ENCODE data around the gene CCDC187.
"Not testable (repeated sequence)": the region's sequence is repeated elsewhere in the genome, so short reads cannot be mapped to it uniquely, and the experiment has no call there.

Gene CCDC187

DNA sequence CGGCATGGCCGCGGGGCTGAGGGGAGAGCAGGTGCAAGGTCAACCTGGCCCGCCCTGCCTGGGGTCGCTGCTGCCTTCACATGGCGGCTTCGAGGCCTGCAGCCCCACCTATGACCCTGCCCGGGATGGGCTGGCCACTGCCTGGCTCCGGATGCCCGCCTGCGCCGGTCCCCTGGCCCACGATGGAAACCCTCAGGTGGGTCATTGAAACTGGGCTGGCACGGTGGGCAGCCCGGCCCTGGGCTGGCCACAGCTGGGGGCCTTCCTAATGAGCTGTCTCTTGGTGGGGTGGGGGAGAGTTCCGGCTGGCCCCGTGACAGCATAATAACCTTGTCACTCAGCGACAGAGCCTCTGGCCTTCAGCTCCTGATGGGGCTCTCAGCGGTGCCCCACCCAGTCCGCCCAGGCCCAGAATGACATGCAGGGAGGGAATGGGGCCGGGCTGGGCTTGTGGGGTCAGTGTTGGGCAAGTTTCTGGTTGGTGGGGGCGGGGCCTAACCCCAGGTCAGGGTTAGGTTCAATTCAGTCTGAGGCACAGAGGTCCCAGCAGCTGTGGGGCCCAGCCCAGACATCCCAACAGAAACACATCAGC, at the start of gene CCDC187:
CCDC187 (minus strand) TSS at position 270 of the 592 bp plus-strand sequence; CDS start at position 6, 264 bp downstream.
- no peak within 1 kb of the TSS for H3K9ac ChIP-seq (ENCODE audit: low read length)

DNA sequence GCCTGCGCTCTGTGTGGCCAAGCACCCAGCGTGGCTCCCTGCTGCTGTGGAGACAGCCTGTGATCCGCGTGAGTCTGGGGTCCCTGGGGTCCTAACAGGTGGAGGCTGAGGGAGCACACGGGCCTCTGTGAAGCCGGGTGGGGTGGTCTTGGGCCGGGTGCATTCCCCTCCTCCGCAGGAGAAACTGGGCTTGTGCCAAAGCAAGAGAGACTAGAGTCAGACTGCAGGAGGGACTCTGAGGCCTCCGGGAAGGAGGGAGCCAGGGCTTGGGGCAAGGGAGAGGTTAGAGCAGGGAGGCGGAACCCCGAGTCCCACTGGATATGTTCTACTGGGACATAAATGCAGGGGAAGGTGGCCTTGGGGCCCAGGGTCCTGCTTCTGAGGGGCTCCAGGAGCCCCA, 49.2 kb upstream of the CCDC187 start:
- Histone ChIP-seq H3K4me3 (ENCODE audit: low read depth, low read length) (no peak overlapping the region), H3K9me3 (ENCODE audit: control insufficient read depth, insufficient read depth, low read depth, low read length) (no peaks in the 10 kb centered on the region), H3K9ac (ENCODE audit: low read length) (no peak overlapping the region), H3K4me1 (ENCODE audit: control insufficient read depth, insufficient read depth, low read length) (no peaks in the 10 kb centered on the region), H3K36me3 (ENCODE audit: control insufficient read depth, insufficient read depth, low read length) (no peaks in the 10 kb centered on the region), H3K27ac (ENCODE audit: low read depth, low read length) (no peak overlapping the region), H3K27me3 (ENCODE audit: control insufficient read depth, insufficient read depth, low read length) (no peaks in the 10 kb centered on the region)

More for the DNA sequence above, at the start of gene CCDC187:
- H3K4me3 ChIP-seq (ENCODE audit: low read depth, low read length): no peak within 1 kb of the TSS
- no peak within 1 kb of the TSS for H3K27ac ChIP-seq (ENCODE audit: low read depth, low read length)
- no peaks in the 10 kb centered on the region for H3K9me3 ChIP-seq (ENCODE audit: control insufficient read depth, insufficient read depth, low read depth, low read length)
- no peaks in the 10 kb centered on the region for H3K27me3 ChIP-seq (ENCODE audit: control insufficient read depth, insufficient read depth, low read length)
- H3K36me3 ChIP-seq (ENCODE audit: control insufficient read depth, insufficient read depth, low read length): no peaks in the 10 kb centered on the region
- no peaks in the 10 kb centered on the region for H3K4me1 ChIP-seq (ENCODE audit: control insufficient read depth, insufficient read depth, low read length)

DNA sequence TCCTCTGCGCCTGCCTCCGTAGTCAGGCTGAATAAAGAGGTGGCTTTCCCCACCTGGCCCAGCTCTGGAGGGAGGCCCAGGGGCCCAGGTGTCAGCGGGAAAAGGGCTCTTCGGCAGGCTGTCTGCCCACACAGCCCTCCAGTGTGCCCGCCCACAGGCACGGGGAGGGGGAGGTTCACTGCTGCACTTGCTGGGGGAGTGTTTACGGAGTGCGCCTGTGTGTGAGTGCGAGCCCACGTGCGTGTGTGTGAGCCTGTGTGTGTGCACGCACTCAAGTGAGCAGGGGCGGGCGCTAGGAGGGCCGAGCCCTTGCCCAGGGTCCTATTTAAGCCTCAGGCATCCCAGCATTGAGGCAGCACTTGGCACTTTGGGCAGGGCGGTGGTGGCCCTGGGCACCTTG, 48.8 kb upstream of the CCDC187 start:
- Histone ChIP-seq H3K4me1 (ENCODE audit: control insufficient read depth, insufficient read depth, low read length) (no peaks in the 10 kb centered on the region), H3K36me3 (ENCODE audit: control insufficient read depth, insufficient read depth, low read length) (no peaks in the 10 kb centered on the region), H3K9ac (ENCODE audit: low read length) (no peak overlapping the region), H3K4me3 (ENCODE audit: low read depth, low read length) (no peak overlapping the region), H3K27ac (ENCODE audit: low read depth, low read length) (no peak overlapping the region), H3K27me3 (ENCODE audit: control insufficient read depth, insufficient read depth, low read length) (no peaks in the 10 kb centered on the region), H3K9me3 (ENCODE audit: control insufficient read depth, insufficient read depth, low read depth, low read length) (no peaks in the 10 kb centered on the region)

GRCh38 chr9:136351868-136352267, 48.0 kb upstream of the CCDC187 start:
- H3K27ac ChIP-seq (ENCODE audit: low read depth, low read length); H3K36me3 ChIP-seq (ENCODE audit: control insufficient read depth, insufficient read depth, low read length); H3K4me3 ChIP-seq (ENCODE audit: low read depth, low read length); H3K9ac ChIP-seq (ENCODE audit: low read length); H3K27me3 ChIP-seq (ENCODE audit: control insufficient read depth, insufficient read depth, low read length); H3K4me1 ChIP-seq (ENCODE audit: control insufficient read depth, insufficient read depth, low read length); H3K9me3 ChIP-seq (ENCODE audit: control insufficient read depth, insufficient read depth, low read depth, low read length): not testable (repeated sequence)

DNA sequence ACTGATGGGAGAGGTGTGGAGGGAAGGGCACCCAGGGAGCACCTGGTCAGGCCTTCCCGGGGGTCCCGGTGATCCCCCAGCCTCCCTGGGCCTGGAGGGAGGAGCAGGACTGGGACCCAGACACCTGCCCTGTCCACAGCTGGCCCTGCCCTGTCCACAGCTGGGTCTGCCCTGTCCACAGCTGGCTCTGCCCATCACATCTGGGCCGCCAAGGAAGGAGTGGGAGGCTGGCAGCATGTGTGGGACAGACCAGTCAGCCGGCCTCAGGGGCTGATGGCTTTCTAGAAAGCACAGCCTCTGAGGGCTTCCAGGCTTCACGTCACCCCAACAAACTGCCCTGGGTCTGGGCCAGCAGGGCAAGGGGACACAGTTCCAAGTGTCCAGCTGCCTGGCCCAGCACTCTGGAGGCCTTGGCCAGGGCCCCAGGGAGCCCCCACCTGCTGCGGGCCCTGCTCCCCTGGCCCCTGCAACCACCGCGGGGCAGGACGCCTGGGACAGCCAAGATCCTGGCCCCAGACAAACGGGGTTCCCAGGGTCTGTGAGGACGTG, 47.4 kb upstream of the CCDC187 start:
- Histone ChIP-seq H3K9me3 (ENCODE audit: control insufficient read depth, insufficient read depth, low read depth, low read length) (no peaks in the 10 kb centered on the region), H3K27ac (ENCODE audit: low read depth, low read length) (no peak overlapping the region), H3K36me3 (ENCODE audit: control insufficient read depth, insufficient read depth, low read length) (no peaks in the 10 kb centered on the region), H3K4me3 (ENCODE audit: low read depth, low read length) (no peak overlapping the region), H3K4me1 (ENCODE audit: control insufficient read depth, insufficient read depth, low read length) (peaks cover 3% of the 10 kb centered on the region), H3K9ac (ENCODE audit: low read length) (no peak overlapping the region), H3K27me3 (ENCODE audit: control insufficient read depth, insufficient read depth, low read length) (no peaks in the 10 kb centered on the region)

DNA sequence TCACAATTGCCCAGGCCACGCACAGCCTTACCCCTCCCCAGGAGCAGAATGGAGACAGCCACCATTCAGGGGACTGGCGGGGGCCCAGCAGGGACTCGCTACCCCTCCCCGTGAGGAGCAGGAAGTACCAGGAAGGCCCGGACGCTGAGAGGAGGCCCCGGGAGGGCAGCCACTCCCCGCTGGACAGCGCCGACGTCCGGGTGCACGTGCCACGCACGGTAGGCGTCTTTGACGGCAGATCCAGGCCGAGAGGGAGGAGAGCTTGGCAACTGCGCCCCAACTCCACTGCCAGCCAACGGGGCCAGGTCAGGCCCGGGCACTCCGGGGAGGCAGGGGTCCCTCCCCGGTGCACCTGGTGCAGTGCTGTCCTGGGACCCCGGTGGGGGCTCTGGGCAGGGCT, 45.7 kb upstream of the CCDC187 start:
- H3K9ac ChIP-seq (ENCODE audit: low read length): no peak overlapping the region
- no peaks in the 10 kb centered on the region for H3K36me3 ChIP-seq (ENCODE audit: control insufficient read depth, insufficient read depth, low read length)
- H3K27ac ChIP-seq (ENCODE audit: low read depth, low read length): no peak overlapping the region
- no peaks in the 10 kb centered on the region for H3K9me3 ChIP-seq (ENCODE audit: control insufficient read depth, insufficient read depth, low read depth, low read length)
- H3K4me3 ChIP-seq (ENCODE audit: low read depth, low read length): no peak overlapping the region
- H3K4me1 ChIP-seq (ENCODE audit: control insufficient read depth, insufficient read depth, low read length): peaks cover 16% of the 10 kb centered on the region
- no peaks in the 10 kb centered on the region for H3K27me3 ChIP-seq (ENCODE audit: control insufficient read depth, insufficient read depth, low read length)

DNA sequence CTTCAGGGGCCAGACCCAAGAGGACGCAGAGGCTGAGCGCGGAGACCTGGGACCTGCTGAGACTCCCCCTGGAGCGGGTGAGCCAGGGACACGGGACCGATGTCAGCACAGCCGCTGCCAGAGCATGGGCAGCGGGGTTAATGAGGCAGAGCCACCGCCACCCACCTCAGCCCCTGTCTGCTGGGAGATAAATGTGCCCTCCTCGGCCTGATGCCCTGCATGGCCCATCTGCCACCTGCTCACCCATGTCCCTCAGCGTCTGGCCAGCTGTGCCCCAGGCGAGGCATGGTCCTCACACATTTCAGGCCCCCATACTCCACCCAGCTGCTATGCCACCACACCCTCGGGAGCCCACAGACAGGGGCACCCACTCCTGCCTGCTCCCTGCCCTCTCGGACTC, 44.8 kb upstream of the CCDC187 start:
- no peak overlapping the region for H3K27ac ChIP-seq (ENCODE audit: low read depth, low read length)
- no peak overlapping the region for H3K4me3 ChIP-seq (ENCODE audit: low read depth, low read length)
- no peaks in the 10 kb centered on the region for H3K27me3 ChIP-seq (ENCODE audit: control insufficient read depth, insufficient read depth, low read length)
- H3K9me3 ChIP-seq (ENCODE audit: control insufficient read depth, insufficient read depth, low read depth, low read length): no peaks in the 10 kb centered on the region
- H3K9ac ChIP-seq (ENCODE audit: low read length): no peak overlapping the region
- peaks cover 16% of the 10 kb centered on the region for H3K4me1 ChIP-seq (ENCODE audit: control insufficient read depth, insufficient read depth, low read length)
- H3K36me3 ChIP-seq (ENCODE audit: control insufficient read depth, insufficient read depth, low read length): no peaks in the 10 kb centered on the region

GRCh38 chr9:136347472-136348256, 43.8 kb upstream of the CCDC187 start:
- Histone ChIP-seq H3K9ac (ENCODE audit: low read length) (no peak overlapping the region), H3K27ac (ENCODE audit: low read depth, low read length) (no peak overlapping the region), H3K36me3 (ENCODE audit: control insufficient read depth, insufficient read depth, low read length) (no peaks in the 10 kb centered on the region), H3K27me3 (ENCODE audit: control insufficient read depth, insufficient read depth, low read length) (no peaks in the 10 kb centered on the region), H3K4me3 (ENCODE audit: low read depth, low read length) (no peak overlapping the region), H3K4me1 (ENCODE audit: control insufficient read depth, insufficient read depth, low read length) (peaks cover 23% of the 10 kb centered on the region), H3K9me3 (ENCODE audit: control insufficient read depth, insufficient read depth, low read depth, low read length) (no peaks in the 10 kb centered on the region)

- Histone ChIP-seq H3K9me3 (ENCODE audit: control insufficient read depth, insufficient read depth, low read depth, low read length) (no peaks in the 10 kb centered on the region), H3K27me3 (ENCODE audit: control insufficient read depth, insufficient read depth, low read length) (no peaks in the 10 kb centered on the region), H3K4me3 (ENCODE audit: low read depth, low read length) (no peak overlapping the region), H3K4me1 (ENCODE audit: control insufficient read depth, insufficient read depth, low read length) (peaks cover 23% of the 10 kb centered on the region), H3K9ac (ENCODE audit: low read length) (no peak overlapping the region), H3K36me3 (ENCODE audit: control insufficient read depth, insufficient read depth, low read length) (no peaks in the 10 kb centered on the region), H3K27ac (ENCODE audit: low read depth, low read length) (no peak overlapping the region)
Observed at GRCh38 chr9:136346927-136347465, 43.1 kb upstream of the CCDC187 start.

DNA sequence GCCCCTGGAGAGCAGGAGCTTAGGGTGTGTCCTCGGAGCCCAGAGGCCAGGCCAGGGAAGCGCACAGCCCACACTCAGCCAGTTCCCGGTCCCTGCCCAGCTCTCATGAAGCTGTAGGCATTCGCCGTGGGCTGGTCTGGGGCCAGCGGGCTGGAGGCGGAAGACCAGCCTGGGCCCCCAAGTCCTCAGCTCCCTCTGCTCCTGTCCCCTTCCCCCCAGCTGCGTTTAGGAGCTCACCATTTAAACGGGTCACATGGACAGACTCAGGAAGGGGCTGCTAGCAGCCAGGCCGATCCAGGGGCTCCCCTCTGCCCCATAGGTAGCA, 42.2 kb upstream of the CCDC187 start:
- Histone ChIP-seq H3K27ac (ENCODE audit: low read depth, low read length) (no peak overlapping the region), H3K9ac (ENCODE audit: low read length) (no peak overlapping the region), H3K4me3 (ENCODE audit: low read depth, low read length) (no peak overlapping the region), H3K9me3 (ENCODE audit: control insufficient read depth, insufficient read depth, low read depth, low read length) (no peaks in the 10 kb centered on the region), H3K4me1 (ENCODE audit: control insufficient read depth, insufficient read depth, low read length) (peaks cover 23% of the 10 kb centered on the region), H3K36me3 (ENCODE audit: control insufficient read depth, insufficient read depth, low read length) (no peaks in the 10 kb centered on the region), H3K27me3 (ENCODE audit: control insufficient read depth, insufficient read depth, low read length) (no peaks in the 10 kb centered on the region)
